GM12878 (cell line): ENCODE measurements around the gene KCNB1. TPM values are rescaled to one million over a fixed set of nuclear protein-coding genes. Genes with fewer than 3 reads are reported as not detected.
A peak's percentile ranks its signal among the peaks of the same experiment; 100 is the strongest.

Experiments
- ATAC-seq: fragments of 200-7000 bp; cut with Tn5 transposase; 3 replicates; pipeline ENCODE4 v1.9.1; 2020; ENCODE audit warnings: mild to moderate bottlenecking, moderate library complexity
- BruUV-seq: library from RNA; stranded (reverse); fragments of 400-500 nt; replicated peaks from 2 replicates; lab custom pipeline; 2021; lab: Mats Ljungman, UMichigan
- CTCF ChIA-PET: fragments of 300-600 bp; sonication (Branson Sonifier 250); formaldehyde crosslinking; extraction: SDS; loops from one replicate; lab custom pipeline; 2021; ENCODE audit warnings: inconsistent platforms; lab: Yijun Ruan, JAX
- POLR2A ChIA-PET: fragments of 350-600 bp; formaldehyde crosslinking; extraction: SDS; loops from one replicate; lab custom pipeline; 2021; ENCODE audit warnings: inconsistent platforms; lab: Charles Lee
- RAD21 ChIA-PET: fragments of 300-600 bp; sonication (Branson Sonifier 250); formaldehyde crosslinking; loops from one replicate; lab custom pipeline; 2023; ENCODE audit warnings: antibody characterized with exemption; ENCODE audit not compliant: unreplicated experiment; lab: Charles Lee
- SMC1A ChIA-PET: fragments of 300-600 bp; sonication (Branson Sonifier 250); formaldehyde crosslinking; loops from one replicate; lab custom pipeline; 2023; ENCODE audit not compliant: unreplicated experiment, uncharacterized antibody; lab: Charles Lee
- DNase-seq: peaks from one replicate; pipeline ENCODE4 v3.0.0-alpha.2; 2011; ENCODE audit warnings: low read depth, low spot score
- FAIRE-seq: peaks from 3 replicates; lab custom pipeline; 2011; peaks lifted over from hg19 to GRCh38; lab: Jason Lieb, UNC
- H2AFZ ChIP-seq: 2 replicates; pipeline ENCODE4 v1.6.0; 2011; ENCODE audit warnings: low read depth, low read length, control low read depth; ENCODE audit not compliant: control insufficient read depth
- H3K27ac ChIP-seq: 2 replicates; pipeline ENCODE4 v1.5.1; 2011; ENCODE audit warnings: control low read depth; ENCODE audit not compliant: control insufficient read depth, insufficient read depth
- H3K27me3 ChIP-seq, 2 experiments: replicated peaks in 1 of 2; 2 replicates each; pipeline versions ENCODE4 v1.6.0 to v1.6.1; 2011; ENCODE audit warnings: low read length in 1 of 2; ENCODE audit not compliant: control insufficient read depth in 2 of 2, insufficient read depth in 2 of 2
- H3K36me3 ChIP-seq, 2 experiments: 2 replicates each; pipeline ENCODE4 v1.5.1; 2011; ENCODE audit warnings: low read length in 1 of 2; ENCODE audit not compliant: control insufficient read depth in 2 of 2, insufficient read depth in 2 of 2
- H3K4me1 ChIP-seq: 2 replicates; pipeline ENCODE4 v1.6.1; 2011; ENCODE audit warnings: mild to moderate bottlenecking, low read length, moderate library complexity, mixed read lengths; ENCODE audit not compliant: control insufficient read depth, insufficient read depth
- H3K4me2 ChIP-seq: 2 replicates; pipeline ENCODE4 v1.6.0; 2011; ENCODE audit warnings: control low read depth; ENCODE audit not compliant: control insufficient read depth, insufficient read depth
- H3K4me3 ChIP-seq: fragments of 200-600 bp; sonication (generic); 2 replicates; pipeline ENCODE4 v1.5.1; 2016
- H3K79me2 ChIP-seq: 2 replicates; pipeline ENCODE4 v1.6.0; 2011; ENCODE audit warnings: low read length; ENCODE audit not compliant: control insufficient read depth, insufficient read depth
- H3K9ac ChIP-seq: 2 replicates; pipeline ENCODE4 v1.8.0; 2011; ENCODE audit warnings: low read length, control low read depth, mixed read lengths; ENCODE audit not compliant: control insufficient read depth, insufficient read depth
- H3K9me3 ChIP-seq: replicated peaks from 3 replicates; pipeline ENCODE4 v1.5.1; 2011; ENCODE audit warnings: mild to moderate bottlenecking, low read length; ENCODE audit not compliant: control insufficient read depth, insufficient read depth
- H4K20me1 ChIP-seq: 2 replicates; pipeline ENCODE4 v1.6.0; 2011; ENCODE audit not compliant: control insufficient read depth, insufficient read depth
- E4F1 ChIP-seq: fragments of 450-650 bp; IDR thresholded peaks from 2 replicates; pipeline ENCODE4 v1.6.1; 2018; ENCODE audit warnings: borderline replicate concordance, mild to moderate bottlenecking; ENCODE audit not compliant: partially characterized antibody
- EZH2 ChIP-seq: IDR thresholded peaks from 2 replicates; pipeline ENCODE4 v1.6.1; 2012; ENCODE audit warnings: low read depth, mild to moderate bottlenecking, control low read depth, inconsistent platforms, low read length, borderline replicate concordance; ENCODE audit not compliant: control insufficient read depth
- HDGF ChIP-seq: fragments of 450-650 bp; IDR thresholded peaks from 2 replicates; pipeline ENCODE4 v1.6.1; 2016; ENCODE audit warnings: antibody characterized with exemption
- JUND ChIP-seq: IDR thresholded peaks from 2 replicates; pipeline ENCODE4 v1.6.1; 2012; ENCODE audit warnings: low read depth, mild to moderate bottlenecking, low read length, improper control_type of control experiment, moderate library complexity
- KDM1A ChIP-seq: fragments of 200-600 bp; sonication (generic); IDR thresholded peaks from 2 replicates; pipeline ENCODE4 v1.6.1; 2016; ENCODE audit warnings: borderline replicate concordance
- KLF5 ChIP-seq: fragments of 450-650 bp; IDR thresholded peaks from 2 replicates; pipeline ENCODE4 v1.6.1; 2014; ENCODE audit warnings: mild to moderate bottlenecking; ENCODE audit not compliant: partially characterized antibody
- PAX5 ChIP-seq: IDR thresholded peaks from 2 replicates; pipeline ENCODE4 v1.6.1; 2011; ENCODE audit warnings: low read depth, low read length, borderline replicate concordance
- POLR2A ChIP-seq: IDR thresholded peaks from 2 replicates; pipeline ENCODE4 v1.6.1; 2011; ENCODE audit warnings: low read depth, mild to moderate bottlenecking, low read length
- SIN3A ChIP-seq: IDR thresholded peaks from 2 replicates; pipeline ENCODE4 v1.6.1; 2012; ENCODE audit warnings: low read depth, low read length, improper control_type of control experiment
- STAT1 ChIP-seq: fragments of 450-650 bp; conservative IDR thresholded peaks from 2 replicates; pipeline ENCODE4 v1.6.1; 2014; ENCODE audit warnings: antibody characterized with exemption, mild to moderate bottlenecking
- TCF3 ChIP-seq: IDR thresholded peaks from 2 replicates; pipeline ENCODE4 v1.6.1; 2012; ENCODE audit warnings: low read depth, mild to moderate bottlenecking, low read length, borderline replicate concordance; ENCODE audit not compliant: insufficient read depth
- ZBTB11 ChIP-seq: fragments of 450-650 bp; formaldehyde crosslinking; IDR thresholded peaks from 2 replicates; pipeline ENCODE4 v1.5.0; 2022; ENCODE audit warnings: mild to moderate bottlenecking, missing genetic modification characterization
- ZNF217 ChIP-seq: fragments of 450-650 bp; IDR thresholded peaks from 2 replicates; pipeline ENCODE4 v1.6.1; 2017; ENCODE audit warnings: antibody characterized with exemption, mild to moderate bottlenecking
- ZNF274 ChIP-seq: IDR thresholded peaks from one replicate; pipeline ENCODE4 v1.8.0; 2011; ENCODE audit not compliant: insufficient read length, insufficient read depth
- ZNF384 ChIP-seq: IDR thresholded peaks from 2 replicates; pipeline ENCODE4 v1.6.1; 2012; ENCODE audit warnings: low read depth, mild to moderate bottlenecking, low read length, improper control_type of control experiment, borderline replicate concordance
- ZZZ3 ChIP-seq: IDR thresholded peaks from 2 replicates; pipeline ENCODE4 v1.6.1; 2011; ENCODE audit warnings: low read depth; ENCODE audit not compliant: control insufficient read depth, insufficient read length
- WGBS: methylation state at CpG from one replicate; pipeline ENCODE4 v1.1.6; 2016; ENCODE audit warnings: low lambda C conversion rate; ENCODE audit not compliant: insufficient replicate concordance, insufficient coverage; ENCODE audit errors: missing lambda C conversion rate; 5-methylcytosine and 5-hydroxymethylcytosine counted together
- in situ Hi-C: fragments of 300-500 bp; cut with MboI; formaldehyde crosslinking; loops from 9 replicates; pipeline ENCODE4 v1.14.3; 2018; ENCODE audit warnings: mixed read lengths
- intact Hi-C: fragments of 100-400 bp; cut with micrococcal nuclease; formaldehyde crosslinking; loops from one replicate; pipeline ENCODE4 v1.14.2; 2022; ENCODE audit not compliant: unreplicated experiment
- polyA plus RNA-seq, 11 experiments: library from polyadenylated mRNA; depleted of rRNA in 4 of 11; unstranded in 6 of 11; stranded (reverse) in 5 of 11; fragments of >200 nt; fragmentation: Nextera tagmentation in 4 of 11; fragmentation: Illumina TruSeq in 1 of 11; extraction: Ambion mirVana in 4 of 11; extraction: Trizol in 1 of 11; gene quantifications; 1 replicate in 1 of 11; 2 replicates in 10 of 11; pipeline versions ENCODE4 v1.2.1 to v1.2.3, GENCODE V29; 2011 to 2016; ENCODE audit warnings: inconsistent platforms in 2 of 11, missing spikeins in 2 of 11, low read depth in 1 of 11
- total RNA-seq, 4 experiments: library from RNA; depleted of rRNA in 3 of 4; stranded (reverse); fragments of >200 nt in 3 of 4; fragmentation: Illumina TruSeq in 1 of 4; extraction: Trizol in 1 of 4; gene quantifications; 2 replicates each; pipeline versions ENCODE4 v1.2.1 to v1.2.3, GENCODE V29; 2013 to 2021
- TF ChIP-seq, protein P1 (sequence below): IDR thresholded peaks from 2 replicates; pipeline ENCODE4 v1.6.1; 2011; ENCODE audit warnings: mild to moderate bottlenecking, low read depth, low read length, moderate library complexity; ENCODE audit not compliant: insufficient replicate concordance

KCNB1 gene
- total and polyA plus RNA-seq, 10 of the 15 experiments (the other 5 are each of a cell fraction or from before 2014, with no cell fraction given): 0.02 to 0.08 (median 0.03) TPM; not detected in 7

DNA sequence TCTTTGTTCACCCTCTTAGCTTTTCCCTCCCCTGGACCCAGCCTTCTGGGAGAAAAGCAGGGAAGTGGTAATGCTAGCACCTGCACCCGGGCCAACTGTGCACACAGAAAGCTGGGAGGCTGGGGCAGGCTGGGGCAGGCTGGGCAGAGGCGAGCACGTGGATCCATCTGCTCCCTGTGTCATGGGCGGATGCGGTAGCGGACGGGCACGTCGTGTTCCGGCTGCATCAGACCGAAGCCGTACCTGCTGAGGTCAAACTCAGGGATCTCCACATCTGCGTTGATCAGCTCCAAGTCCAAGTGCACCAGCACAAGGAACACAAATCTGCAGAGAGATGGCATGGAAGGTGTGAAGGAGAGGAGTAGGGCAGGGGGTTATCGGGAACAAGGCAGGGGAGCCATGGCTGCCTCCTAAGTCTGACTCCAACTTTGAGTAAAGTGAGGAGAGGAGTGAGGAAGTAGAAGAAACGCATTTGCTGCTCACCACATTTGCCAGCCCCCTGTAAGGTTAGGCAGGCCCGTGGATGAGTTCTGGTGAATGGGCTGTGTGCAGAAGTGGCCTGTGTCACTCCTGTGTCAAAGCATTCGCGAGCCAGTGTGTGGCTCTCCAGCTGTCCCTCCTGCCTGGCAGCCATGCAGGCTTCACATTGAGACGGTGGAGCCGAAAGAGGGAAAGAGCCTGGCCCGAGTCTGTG, 25.4 kb upstream of the KCNB1 start:
- no peak overlapping the region for H3K4me3 ChIP-seq
- H3K9me3 ChIP-seq: no peaks in the 10 kb centered on the region
- no peak for DNase-seq
- in situ Hi-C loops (loop anchor here (25.0 kb wide), 1 partner anchor 171 kb away; no protein-coding TSS in a partner anchor), intact Hi-C loops (loop anchor here (1.0 kb wide), 1 partner anchor 174 kb away; no protein-coding TSS in a partner anchor)
- POLR2A ChIA-PET: no interaction called here
- SMC1A ChIA-PET: interaction anchor here (1.1 to 1.4 kb wide), 4 partner anchors 14 to 90 kb away, joined by 3 read pairs; no protein-coding TSS in a partner anchor
- no peak overlapping the region for H3K9ac ChIP-seq
- peaks cover 4% of the 10 kb centered on the region in 2 experiments; a peak in 2 of 4 replicates for H3K27me3 ChIP-seq
- H2AFZ ChIP-seq: no peak overlapping the region
- ATAC-seq: peak; percentile 28
- FAIRE-seq: no peak
- H3K27ac ChIP-seq: no peak overlapping the region
- WGBS: 61% methylated on average over 20 of the region's 21 CpGs
- no peaks in the 10 kb centered on the region for H3K4me1 ChIP-seq
- no peak overlapping the region for H3K4me2 ChIP-seq
- no peaks in the 10 kb centered on the region for H3K79me2 ChIP-seq
- no peaks in the 10 kb centered on the region for H4K20me1 ChIP-seq
- RAD21 ChIA-PET: no interaction called here
- no peaks in the 10 kb centered on the region for H3K36me3 ChIP-seq
- BruUV-seq: no TSS peak
- CTCF ChIA-PET: interaction anchor here (0.6 to 3.8 kb wide), 10 partner anchors 14 to 338 kb away, joined by 3 to 22 read pairs (median 4); no protein-coding TSS in a partner anchor
- TF ChIP-seq ZNF274: no peak
- TF ChIP-seq KDM1A: no peak
- TF ChIP-seq POLR2A: no peak
- no peak for TF ChIP-seq SIN3A
- no peak for TF ChIP-seq ZNF217
- TF ChIP-seq TCF3: no peak
- TF ChIP-seq ZZZ3: no peak
- TF ChIP-seq PAX5: no peak
- no peak for TF ChIP-seq ZNF384
- TF ChIP-seq, protein P1, sequence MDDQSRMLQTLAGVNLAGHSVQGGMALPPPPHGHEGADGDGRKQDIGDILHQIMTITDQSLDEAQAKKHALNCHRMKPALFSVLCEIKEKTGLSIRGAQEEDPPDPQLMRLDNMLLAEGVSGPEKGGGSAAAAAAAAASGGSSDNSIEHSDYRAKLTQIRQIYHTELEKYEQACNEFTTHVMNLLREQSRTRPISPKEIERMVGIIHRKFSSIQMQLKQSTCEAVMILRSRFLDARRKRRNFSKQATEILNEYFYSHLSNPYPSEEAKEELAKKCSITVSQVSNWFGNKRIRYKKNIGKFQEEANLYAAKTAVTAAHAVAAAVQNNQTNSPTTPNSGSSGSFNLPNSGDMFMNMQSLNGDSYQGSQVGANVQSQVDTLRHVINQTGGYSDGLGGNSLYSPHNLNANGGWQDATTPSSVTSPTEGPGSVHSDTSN: no peak
- TF ChIP-seq ZBTB11 (CRISPR knock-in tag): no peak
- no peak for TF ChIP-seq EZH2
- no peak for TF ChIP-seq JUND
- TF ChIP-seq E4F1: no peak
- no peak for TF ChIP-seq STAT1
- TF ChIP-seq KLF5: no peak
- TF ChIP-seq HDGF: no peak
